Upper lobe of left lung (tissue), 6 donors: ENCODE data around the gene FLCN. TPM values are rescaled to one million over a fixed set of nuclear protein-coding genes. Genes with fewer than 3 reads are reported as not detected.

Experiments
- ATAC-seq, 2 donors: fragments of 200-7000 bp; cut with Tn5 transposase; one replicate each; pipeline ENCODE4 v1.9.1; 2022; ENCODE audit warnings: mild to moderate bottlenecking in 2 of 2, moderate library complexity in 2 of 2; ENCODE audit not compliant: low FRiP score in 2 of 2
- DNase-seq, 2 donors: peaks; one replicate each; pipeline ENCODE4 v3.0.0-alpha.2; 2019 to 2020
- H3K27ac ChIP-seq, 4 donors: fragments of 200-600 bp; sonication (generic); one replicate each; pipeline ENCODE4 v1.5.1; 2016 to 2019
- H3K27me3 ChIP-seq, 4 donors: fragments of 200-600 bp; sonication (generic); one replicate each; pipeline ENCODE4 v1.5.1; 2017 to 2019
- H3K36me3 ChIP-seq, 4 donors: fragments of 200-600 bp; sonication (generic); one replicate each; pipeline ENCODE4 v1.5.1; 2016 to 2019
- H3K4me1 ChIP-seq, 4 donors: fragments of 200-600 bp; sonication (generic); one replicate each; pipeline ENCODE4 v1.5.1; 2018 to 2019
- H3K4me3 ChIP-seq, 4 donors: fragments of 200-600 bp; sonication (generic); one replicate each; pipeline ENCODE4 v1.5.1; 2017 to 2019; ENCODE audit warnings: mild to moderate bottlenecking in 2 of 4, moderate library complexity in 1 of 4
- H3K9me3 ChIP-seq, 4 donors: fragments of 200-600 bp; sonication (generic); one replicate each; pipeline ENCODE4 v1.5.1; 2018 to 2019
- EP300 ChIP-seq, 4 donors: sonication (generic); formaldehyde crosslinking; IDR thresholded peaks; one replicate each; pipeline ENCODE4 v1.5.1; 2017; ENCODE audit warnings: antibody characterized with exemption in 4 of 4, control low read depth in 2 of 4
- POLR2A ChIP-seq, 4 donors: fragments of 450-650 bp; IDR thresholded peaks; one replicate each; pipeline ENCODE4 v1.5.1; 2016 to 2017; ENCODE audit warnings: antibody characterized with exemption in 4 of 4, mild to moderate bottlenecking in 2 of 4
- POLR2AphosphoS5 ChIP-seq, 2 donors: sonication (generic); formaldehyde crosslinking; IDR thresholded peaks; one replicate each; pipeline ENCODE4 v1.5.1; 2017; ENCODE audit warnings: antibody characterized with exemption in 2 of 2
- WGBS, 2 donors: methylation state at CpG; one replicate each; pipeline ENCODE4 v1.1.5; 2017 to 2018; 5-methylcytosine and 5-hydroxymethylcytosine counted together
- total RNA-seq, 6 donors: library from RNA; depleted of rRNA in 4 of 6; stranded (reverse); fragments of >200 nt in 4 of 6; gene quantifications; one replicate each; pipeline versions ENCODE4 v1.1.0 to v1.2.1, GENCODE V29; 2016 to 2021
- TF ChIP-seq, protein P1 (sequence below), 6 experiments: fragments of 450-650 bp in 4 of 6; fragments of 200-600 bp in 2 of 6; sonication (generic) in 2 of 6; IDR thresholded peaks; one replicate each; pipeline ENCODE4 v1.5.1; 2016 to 2019; ENCODE audit warnings: antibody characterized with exemption in 6 of 6
- donor health status: DM: no; HTN: no; CAD: no; lungs with moderate emphysema.
- donor health status: DM: no; HTN: yes; CAD: no; lungs with severe emphysema.

The FLCN gene
- total RNA-seq, 6 donors from 2014 or later: 62.3 to 420 (median 103) TPM

DNA sequence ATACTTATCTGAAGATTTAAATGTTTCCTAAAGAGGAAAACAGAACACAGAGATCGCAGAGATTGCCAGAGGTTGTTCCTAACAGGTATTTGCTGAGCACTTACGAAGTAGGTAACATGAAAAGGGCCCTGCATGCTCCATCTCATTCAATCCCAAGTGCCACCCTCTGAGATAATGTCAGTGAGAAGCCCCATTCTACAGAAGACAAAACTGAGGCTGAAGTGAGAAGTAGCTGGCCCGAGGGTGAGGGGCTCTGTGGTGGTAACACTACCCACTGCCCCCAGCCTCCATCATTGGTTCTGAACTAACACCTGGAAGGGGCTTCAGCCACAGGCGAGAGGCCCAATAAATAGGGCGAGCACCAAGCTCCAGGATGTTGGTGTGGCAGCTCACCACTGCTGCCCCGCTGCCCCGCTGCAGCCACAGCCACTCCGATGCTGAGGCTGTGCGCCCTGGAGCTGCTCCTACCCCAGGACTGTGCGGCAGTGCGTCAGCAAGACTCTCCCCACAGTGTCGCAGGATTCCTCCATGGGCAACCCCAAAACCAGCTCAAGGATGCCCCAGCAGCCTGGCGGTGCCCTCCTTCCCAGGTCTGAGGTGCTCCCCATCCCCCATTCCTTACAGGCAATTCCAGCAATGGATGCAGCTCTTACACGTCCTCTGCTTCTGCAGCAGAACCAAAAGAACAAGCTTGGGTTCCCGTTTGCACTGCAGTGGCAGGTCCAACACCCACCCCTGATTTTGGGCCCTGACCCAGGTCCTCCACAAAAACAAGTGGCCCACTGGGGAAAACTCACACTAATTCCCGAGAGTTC lies 10.3 kb downstream of the FLCN start:
- H3K4me3 ChIP-seq: no peak overlapping the region
- no peak overlapping the region for H3K27ac ChIP-seq
- TF ChIP-seq POLR2A (IDR thresholded peaks at IDR 0.05): no peak
- TF ChIP-seq, protein P1, sequence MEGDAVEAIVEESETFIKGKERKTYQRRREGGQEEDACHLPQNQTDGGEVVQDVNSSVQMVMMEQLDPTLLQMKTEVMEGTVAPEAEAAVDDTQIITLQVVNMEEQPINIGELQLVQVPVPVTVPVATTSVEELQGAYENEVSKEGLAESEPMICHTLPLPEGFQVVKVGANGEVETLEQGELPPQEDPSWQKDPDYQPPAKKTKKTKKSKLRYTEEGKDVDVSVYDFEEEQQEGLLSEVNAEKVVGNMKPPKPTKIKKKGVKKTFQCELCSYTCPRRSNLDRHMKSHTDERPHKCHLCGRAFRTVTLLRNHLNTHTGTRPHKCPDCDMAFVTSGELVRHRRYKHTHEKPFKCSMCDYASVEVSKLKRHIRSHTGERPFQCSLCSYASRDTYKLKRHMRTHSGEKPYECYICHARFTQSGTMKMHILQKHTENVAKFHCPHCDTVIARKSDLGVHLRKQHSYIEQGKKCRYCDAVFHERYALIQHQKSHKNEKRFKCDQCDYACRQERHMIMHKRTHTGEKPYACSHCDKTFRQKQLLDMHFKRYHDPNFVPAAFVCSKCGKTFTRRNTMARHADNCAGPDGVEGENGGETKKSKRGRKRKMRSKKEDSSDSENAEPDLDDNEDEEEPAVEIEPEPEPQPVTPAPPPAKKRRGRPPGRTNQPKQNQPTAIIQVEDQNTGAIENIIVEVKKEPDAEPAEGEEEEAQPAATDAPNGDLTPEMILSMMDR (IDR thresholded peaks at IDR 0.05): no peak
- TF ChIP-seq EP300 (IDR thresholded peaks at IDR 0.05): no peak
- no peak for TF ChIP-seq POLR2AphosphoS5 (IDR thresholded peaks at IDR 0.05)
- peaks cover 57 to 100% (median 98%) of the 10 kb centered on the region in 4 donors for H3K36me3 ChIP-seq
- 91 to 92% methylated on average over 4 to 9 of the region's 16 CpGs for WGBS, 2 donors
- H3K27me3 ChIP-seq: no peaks in the 10 kb centered on the region
- H3K9me3 ChIP-seq: no peaks in the 10 kb centered on the region
- ATAC-seq (no peak), DNase-seq (no peak)
- no peaks in the 10 kb centered on the region for H3K4me1 ChIP-seq

DNA sequence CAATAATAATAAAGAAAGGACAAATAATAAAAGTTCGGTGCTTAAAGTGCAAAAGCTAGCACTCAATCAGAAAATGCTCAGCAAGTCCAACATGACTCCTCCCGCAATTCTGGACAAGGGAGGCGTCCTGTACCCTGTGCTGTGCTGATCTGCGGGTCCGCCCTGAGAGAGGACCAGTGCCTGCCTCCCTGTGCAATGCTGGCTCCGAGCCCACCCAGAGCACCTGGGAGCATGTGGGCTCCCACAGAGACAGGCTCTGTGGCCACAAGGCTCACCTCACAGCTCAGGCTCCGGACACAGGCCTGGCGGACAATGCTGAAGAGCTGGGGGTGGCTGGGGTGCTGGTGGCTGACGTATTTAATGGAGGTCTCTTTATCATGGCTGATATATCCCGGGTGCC lies 11.1 kb downstream of the FLCN start:
- H3K27ac ChIP-seq: no peak overlapping the region
- WGBS, 2 donors: 93% methylated on average over 9 to 10 of the region's 10 CpGs
- peaks cover 65 to 100% (median 98%) of the 10 kb centered on the region in 4 donors for H3K36me3 ChIP-seq
- DNase-seq (no peak), ATAC-seq (no peak)
- TF ChIP-seq EP300 (IDR thresholded peaks at IDR 0.05) (no peak), POLR2AphosphoS5 (IDR thresholded peaks at IDR 0.05) (no peak), POLR2A (IDR thresholded peaks at IDR 0.05) (no peak)
- TF ChIP-seq, protein P1 (IDR thresholded peaks at IDR 0.05): no peak
- H3K27me3 ChIP-seq: no peaks in the 10 kb centered on the region
- no peaks in the 10 kb centered on the region for H3K9me3 ChIP-seq
- H3K4me1 ChIP-seq: no peaks in the 10 kb centered on the region
- no peak overlapping the region for H3K4me3 ChIP-seq

DNA sequence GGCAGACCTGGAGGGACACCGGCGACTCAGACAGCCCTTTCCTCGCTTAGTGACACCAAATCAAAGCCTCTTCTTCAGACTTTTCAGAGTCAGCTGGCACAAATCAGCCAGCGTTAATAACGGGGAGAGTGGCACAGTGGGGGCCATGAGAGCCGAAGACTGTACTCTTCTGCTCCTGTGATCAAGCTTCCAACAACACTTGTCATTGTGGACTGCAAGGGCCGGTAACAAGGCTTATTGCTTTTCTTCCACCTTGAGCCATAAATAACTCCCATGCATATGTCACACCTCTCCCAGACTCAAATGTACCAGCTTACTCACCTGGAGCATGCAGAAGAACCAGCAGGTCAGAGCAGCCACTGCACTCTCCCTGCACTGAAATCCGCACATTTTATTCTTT lies 12.8 kb downstream of the FLCN start:
- H3K9me3 ChIP-seq: no peaks in the 10 kb centered on the region
- DNase-seq: no peak
- no peaks in the 10 kb centered on the region for H3K27me3 ChIP-seq
- no peak for TF ChIP-seq POLR2A (IDR thresholded peaks at IDR 0.05)
- TF ChIP-seq, protein P1 (IDR thresholded peaks at IDR 0.05): no peak
- no peak for TF ChIP-seq EP300 (IDR thresholded peaks at IDR 0.05)
- no peak for TF ChIP-seq POLR2AphosphoS5 (IDR thresholded peaks at IDR 0.05)
- H3K4me1 ChIP-seq: no peaks in the 10 kb centered on the region
- H3K4me3 ChIP-seq: no peak overlapping the region
- WGBS, 2 donors: 79 to 92% methylated on average over 8 of the region's 8 CpGs
- no peak for ATAC-seq
- H3K36me3 ChIP-seq: peaks cover 70 to 100% (median 98%) of the 10 kb centered on the region in 4 donors
- H3K27ac ChIP-seq: no peak overlapping the region

DNA sequence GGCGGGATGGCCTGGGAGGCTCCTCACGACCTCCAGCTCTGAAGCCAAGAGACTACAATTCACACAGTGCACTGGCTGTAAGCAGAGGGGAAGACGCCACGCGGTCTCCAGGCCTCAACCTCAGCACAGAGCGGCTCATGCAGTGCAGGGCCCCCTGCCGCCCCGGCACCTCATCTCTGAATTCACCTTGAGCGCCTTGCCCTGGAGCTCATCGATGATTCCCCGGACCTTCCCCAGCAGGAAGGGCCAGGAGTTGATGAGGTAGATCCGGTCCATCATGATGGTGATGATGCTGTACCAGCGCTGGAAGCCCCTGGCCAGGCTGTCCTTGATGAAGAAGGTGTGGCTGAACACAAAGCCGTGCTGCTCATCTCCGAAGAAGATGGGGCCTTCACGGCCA lies 13.2 kb downstream of the FLCN start:
- Histone ChIP-seq H3K36me3 (peaks cover 74 to 100% (median 98%) of the 10 kb centered on the region in 4 donors), H3K27ac (no peak overlapping the region), H3K27me3 (no peaks in the 10 kb centered on the region), H3K4me1 (no peaks in the 10 kb centered on the region), H3K9me3 (no peaks in the 10 kb centered on the region), H3K4me3 (no peak overlapping the region)
- DNase-seq (peak in 1 of 2 donors; percentile 53), ATAC-seq (no peak)
- no peak for TF ChIP-seq POLR2A (IDR thresholded peaks at IDR 0.05)
- TF ChIP-seq EP300 (IDR thresholded peaks at IDR 0.05): no peak
- TF ChIP-seq, protein P1 (IDR thresholded peaks at IDR 0.05): no peak
- TF ChIP-seq POLR2AphosphoS5 (IDR thresholded peaks at IDR 0.05): no peak
- 96 to 98% methylated on average over 8 to 15 of the region's 16 CpGs for WGBS, 2 donors
